ENCODE measurements around the gene BIN1. TPM values are rescaled to one million over a fixed set of nuclear protein-coding genes. Genes with fewer than 3 reads are reported as not detected.
"Not testable (repeated sequence)": the region's sequence is repeated elsewhere in the genome, so short reads cannot be mapped to it uniquely, and the experiment has no call there.

The BIN1 gene
- polyA plus RNA-seq, 1 donor from 2014 or later, result 61.9 TPM

DNA sequence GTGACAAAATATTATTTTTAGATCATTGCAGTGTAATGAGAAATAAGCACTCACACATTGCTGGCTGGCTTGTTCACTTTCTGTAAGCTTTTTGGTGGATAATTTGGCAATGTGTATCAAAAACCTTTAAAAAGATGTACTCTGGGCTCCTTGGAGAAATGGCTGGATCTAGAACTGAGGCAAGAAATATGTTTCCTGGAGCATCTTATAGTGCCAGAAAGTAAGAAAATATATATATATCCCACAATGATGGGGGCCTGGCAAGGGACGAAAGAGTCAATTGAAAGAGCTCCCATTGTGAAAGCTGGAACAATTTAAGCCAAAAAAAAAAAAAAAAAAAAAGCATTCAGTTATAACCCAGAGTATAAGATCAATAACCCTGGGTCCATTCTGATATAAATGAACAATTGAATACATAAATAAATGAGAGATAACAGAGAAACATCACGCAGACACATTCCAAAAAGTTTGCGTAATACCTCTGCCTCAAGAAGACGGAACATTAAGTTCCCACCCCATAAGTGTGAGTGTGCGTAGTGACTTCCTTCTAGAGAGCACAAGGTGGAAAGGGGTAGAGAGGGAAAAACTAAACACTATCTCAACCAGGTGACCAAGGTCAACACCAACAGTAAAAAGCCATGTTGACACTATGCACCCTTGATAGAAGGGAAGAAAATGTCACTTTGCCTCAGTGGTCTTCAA, 77.5 kb downstream of the BIN1 start:
- H4K20me1 ChIP-seq (ENCODE audit: insufficient read depth), result no peaks in the 10 kb centered on the region
- H3K4me3 ChIP-seq (ENCODE audit: low read length), result no peak overlapping the region
- no peak overlapping the region for H3K27ac ChIP-seq (ENCODE audit: low read length)
- TF ChIP-seq TAF1 (IDR thresholded peaks at IDR 0.05; ENCODE audit: low read depth) (no peak), EP300 (conservative IDR thresholded peaks at IDR 0.05; ENCODE audit: poor library complexity, severe bottlenecking) (no peak), RAD21 (conservative IDR thresholded peaks at IDR 0.05) (no peak), SMC3 (conservative IDR thresholded peaks at IDR 0.05; ENCODE audit: poor library complexity) (no peak), POLR2AphosphoS5 (IDR thresholded peaks at IDR 0.05) (no peak), EZH2 (IDR thresholded peaks at IDR 0.05; ENCODE audit: borderline replicate concordance, insufficient read depth, low read length, poor library complexity, severe bottlenecking) (no peak), MXI1 (conservative IDR thresholded peaks at IDR 0.05; ENCODE audit: poor library complexity, severe bottlenecking) (no peak)
- TF ChIP-seq, protein P1, sequence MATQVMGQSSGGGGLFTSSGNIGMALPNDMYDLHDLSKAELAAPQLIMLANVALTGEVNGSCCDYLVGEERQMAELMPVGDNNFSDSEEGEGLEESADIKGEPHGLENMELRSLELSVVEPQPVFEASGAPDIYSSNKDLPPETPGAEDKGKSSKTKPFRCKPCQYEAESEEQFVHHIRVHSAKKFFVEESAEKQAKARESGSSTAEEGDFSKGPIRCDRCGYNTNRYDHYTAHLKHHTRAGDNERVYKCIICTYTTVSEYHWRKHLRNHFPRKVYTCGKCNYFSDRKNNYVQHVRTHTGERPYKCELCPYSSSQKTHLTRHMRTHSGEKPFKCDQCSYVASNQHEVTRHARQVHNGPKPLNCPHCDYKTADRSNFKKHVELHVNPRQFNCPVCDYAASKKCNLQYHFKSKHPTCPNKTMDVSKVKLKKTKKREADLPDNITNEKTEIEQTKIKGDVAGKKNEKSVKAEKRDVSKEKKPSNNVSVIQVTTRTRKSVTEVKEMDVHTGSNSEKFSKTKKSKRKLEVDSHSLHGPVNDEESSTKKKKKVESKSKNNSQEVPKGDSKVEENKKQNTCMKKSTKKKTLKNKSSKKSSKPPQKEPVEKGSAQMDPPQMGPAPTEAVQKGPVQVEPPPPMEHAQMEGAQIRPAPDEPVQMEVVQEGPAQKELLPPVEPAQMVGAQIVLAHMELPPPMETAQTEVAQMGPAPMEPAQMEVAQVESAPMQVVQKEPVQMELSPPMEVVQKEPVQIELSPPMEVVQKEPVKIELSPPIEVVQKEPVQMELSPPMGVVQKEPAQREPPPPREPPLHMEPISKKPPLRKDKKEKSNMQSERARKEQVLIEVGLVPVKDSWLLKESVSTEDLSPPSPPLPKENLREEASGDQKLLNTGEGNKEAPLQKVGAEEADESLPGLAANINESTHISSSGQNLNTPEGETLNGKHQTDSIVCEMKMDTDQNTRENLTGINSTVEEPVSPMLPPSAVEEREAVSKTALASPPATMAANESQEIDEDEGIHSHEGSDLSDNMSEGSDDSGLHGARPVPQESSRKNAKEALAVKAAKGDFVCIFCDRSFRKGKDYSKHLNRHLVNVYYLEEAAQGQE (IDR thresholded peaks at IDR 0.05; ENCODE audit: borderline replicate concordance), result no peak
- TF ChIP-seq, protein P2, sequence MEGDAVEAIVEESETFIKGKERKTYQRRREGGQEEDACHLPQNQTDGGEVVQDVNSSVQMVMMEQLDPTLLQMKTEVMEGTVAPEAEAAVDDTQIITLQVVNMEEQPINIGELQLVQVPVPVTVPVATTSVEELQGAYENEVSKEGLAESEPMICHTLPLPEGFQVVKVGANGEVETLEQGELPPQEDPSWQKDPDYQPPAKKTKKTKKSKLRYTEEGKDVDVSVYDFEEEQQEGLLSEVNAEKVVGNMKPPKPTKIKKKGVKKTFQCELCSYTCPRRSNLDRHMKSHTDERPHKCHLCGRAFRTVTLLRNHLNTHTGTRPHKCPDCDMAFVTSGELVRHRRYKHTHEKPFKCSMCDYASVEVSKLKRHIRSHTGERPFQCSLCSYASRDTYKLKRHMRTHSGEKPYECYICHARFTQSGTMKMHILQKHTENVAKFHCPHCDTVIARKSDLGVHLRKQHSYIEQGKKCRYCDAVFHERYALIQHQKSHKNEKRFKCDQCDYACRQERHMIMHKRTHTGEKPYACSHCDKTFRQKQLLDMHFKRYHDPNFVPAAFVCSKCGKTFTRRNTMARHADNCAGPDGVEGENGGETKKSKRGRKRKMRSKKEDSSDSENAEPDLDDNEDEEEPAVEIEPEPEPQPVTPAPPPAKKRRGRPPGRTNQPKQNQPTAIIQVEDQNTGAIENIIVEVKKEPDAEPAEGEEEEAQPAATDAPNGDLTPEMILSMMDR (IDR thresholded peaks at IDR 0.05; ENCODE audit: poor library complexity, severe bottlenecking), result no peak
- H3K4me2 ChIP-seq (ENCODE audit: low read length), result no peak overlapping the region
- no peaks in the 10 kb centered on the region for H3K36me3 ChIP-seq (ENCODE audit: insufficient read depth, low read length)
- no peaks in the 10 kb centered on the region for H3K9me2 ChIP-seq (ENCODE audit: insufficient read depth, low read length)
- no peaks in the 10 kb centered on the region for H3K27me3 ChIP-seq (ENCODE audit: insufficient read depth, low read depth, low read length)
- no peaks in the 10 kb centered on the region for H3F3A ChIP-seq (ENCODE audit: insufficient read depth, low read length, poor library complexity, severe bottlenecking)
- H2AFZ ChIP-seq (ENCODE audit: low read depth, low read length), result no peak overlapping the region
- no peaks in the 10 kb centered on the region for H3K9me3 ChIP-seq (ENCODE audit: low read length)
- H3K79me2 ChIP-seq (replicated peaks; ENCODE audit: insufficient read depth, low read length), result no peaks in the 10 kb centered on the region
- no peak overlapping the region for H3K9ac ChIP-seq (ENCODE audit: low read length)

DNA sequence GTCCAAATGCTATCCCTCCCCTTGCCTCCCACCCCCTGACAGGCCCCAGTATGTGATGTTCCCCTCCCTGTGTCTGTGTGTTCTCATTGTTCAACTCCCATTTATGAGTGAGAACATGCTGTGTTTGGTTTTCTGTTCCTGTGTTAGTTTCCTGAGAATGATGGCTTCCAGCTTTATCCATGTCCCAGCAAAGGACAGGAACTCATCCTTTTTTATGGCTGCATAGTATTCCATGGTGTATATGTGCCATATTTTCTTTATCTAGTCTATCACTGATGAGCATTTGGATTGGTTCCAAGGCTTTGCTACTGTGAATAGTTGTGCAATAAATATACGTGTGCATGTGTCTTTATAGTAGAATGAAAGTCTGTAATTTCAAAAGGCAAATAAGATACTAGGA, 78.2 kb downstream of the BIN1 start:
- H3K9me3 ChIP-seq (ENCODE audit: low read length); H3K27me3 ChIP-seq (ENCODE audit: insufficient read depth, low read depth, low read length); H3K4me2 ChIP-seq (ENCODE audit: low read length): not testable (repeated sequence)

More for the DNA sequence above, 78.2 kb downstream of the BIN1 start:
- not testable (repeated sequence) for H3K9me2 ChIP-seq (ENCODE audit: insufficient read depth, low read length); H2AFZ ChIP-seq (ENCODE audit: low read depth, low read length); H4K20me1 ChIP-seq (ENCODE audit: insufficient read depth); H3K36me3 ChIP-seq (ENCODE audit: insufficient read depth, low read length); H3K4me3 ChIP-seq (ENCODE audit: low read length); H3K9ac ChIP-seq (ENCODE audit: low read length); H3K27ac ChIP-seq (ENCODE audit: low read length); H3K79me2 ChIP-seq (replicated peaks; ENCODE audit: insufficient read depth, low read length); H3F3A ChIP-seq (ENCODE audit: insufficient read depth, low read length, poor library complexity, severe bottlenecking)
